GM20431 (cell line): ENCODE results near the gene NPFFR1.

Source experiments
- in situ Hi-C: fragments of 300-500 bp; cut with MseI, MboI; formaldehyde crosslinking; loops from one replicate; pipeline ENCODE4 v1.15.0; 2020; ENCODE audit warnings: low sequenced_read_pairs; ENCODE audit not compliant: unreplicated experiment

Gene NPFFR1

GRCh38 chr10:70283445-70284399 is at the start of gene NPFFR1:
Gene NPFFR1, minus strand, starts transcription at chr10:70284004. Its CDS starts 328 bp downstream, at chr10:70283676.
- in situ Hi-C loops: no loop called here

GRCh38 chr10:70333268-70333667 is 49.5 kb upstream of the NPFFR1 start:
- in situ Hi-C loops: no loop called here

- in situ Hi-C loops: no loop called here
Observed at GRCh38 chr10:70331486-70332268, 47.9 kb upstream of the NPFFR1 start.

- in situ Hi-C loops: no loop called here
Observed at GRCh38 chr10:70331160-70331485, 47.3 kb upstream of the NPFFR1 start.

GRCh38 chr10:70330671-70331070 is 46.9 kb upstream of the NPFFR1 start:
- in situ Hi-C loops: no loop called here

- in situ Hi-C loops: no loop called here
Observed at GRCh38 chr10:70328967-70329366, 45.2 kb upstream of the NPFFR1 start.

GRCh38 chr10:70328018-70328417 is 44.2 kb upstream of the NPFFR1 start:
- in situ Hi-C loops: no loop called here

GRCh38 chr10:70324951-70325781 is 41.4 kb upstream of the NPFFR1 start:
- in situ Hi-C loops: no loop called here

GRCh38 chr10:70324339-70324861 is 40.6 kb upstream of the NPFFR1 start:
- in situ Hi-C loops: no loop called here

- in situ Hi-C loops: no loop called here
Observed at GRCh38 chr10:70323697-70324338, 40.0 kb upstream of the NPFFR1 start.

GRCh38 chr10:70323138-70323696 is 39.4 kb upstream of the NPFFR1 start:
- in situ Hi-C loops: no loop called here

- in situ Hi-C loops: no loop called here
Observed at GRCh38 chr10:70321897-70322890, 38.4 kb upstream of the NPFFR1 start.

- in situ Hi-C loops: no loop called here
Observed at GRCh38 chr10:70321233-70321632, 37.4 kb upstream of the NPFFR1 start.

- in situ Hi-C loops: no loop called here
Observed at GRCh38 chr10:70320751-70321150, 36.9 kb upstream of the NPFFR1 start.

- in situ Hi-C loops: no loop called here
Observed at GRCh38 chr10:70319824-70320223, 36.0 kb upstream of the NPFFR1 start.

GRCh38 chr10:70319183-70319582 is 35.4 kb upstream of the NPFFR1 start:
- in situ Hi-C loops: no loop called here

- in situ Hi-C loops: no loop called here
Observed at GRCh38 chr10:70317943-70318318, 34.1 kb upstream of the NPFFR1 start.

- in situ Hi-C loops: no loop called here
Observed at GRCh38 chr10:70317272-70317942, 33.6 kb upstream of the NPFFR1 start.
